ENCODE data around the gene FBXO41.

FBXO41 gene

DNA sequence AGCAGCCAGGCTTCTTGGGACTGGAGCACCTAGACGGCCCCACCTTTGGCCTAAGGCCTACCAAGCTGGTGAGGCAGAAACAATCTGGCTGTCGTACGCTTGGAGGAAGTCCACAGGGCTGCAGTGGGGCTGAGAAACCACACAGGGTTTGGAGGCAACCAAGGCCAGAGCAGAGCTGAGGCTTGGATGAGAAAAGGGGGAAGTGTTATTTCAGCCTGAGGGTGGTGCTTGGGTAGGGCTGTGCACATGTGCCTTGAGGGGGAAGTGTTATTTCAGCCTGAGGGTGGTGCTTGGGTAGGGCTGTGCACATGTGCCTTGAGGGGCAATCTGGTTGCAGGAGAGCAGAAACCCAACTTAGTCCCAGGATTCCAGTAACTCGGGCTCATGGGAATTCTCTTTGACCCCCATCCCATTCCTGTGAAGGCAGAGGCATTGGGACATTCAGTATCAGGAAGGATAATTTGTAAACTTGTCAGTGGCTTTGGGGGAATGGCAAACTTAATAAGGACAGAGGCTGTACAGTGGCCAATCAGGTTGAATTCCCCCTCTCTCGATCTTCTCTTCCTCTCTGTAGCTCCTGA, 971 bp upstream of the FBXO41 start:
- DNase-seq: no peak
- in situ Hi-C loops (cut with HindIII; ENCODE audit: low pct_ligation_motif_present, low sequenced_read_pairs): no loop called here
- Histone ChIP-seq H3K36me3 (replicated peaks) (no peaks in the 10 kb centered on the region), H3K27ac (no peak overlapping the region), H3K27me3 (replicated peaks) (peaks cover 6% of the 10 kb centered on the region), H3K4me3 (ENCODE audit: low read depth, low read length) (no peak overlapping the region)
- no peak for TF ChIP-seq CTCF (IDR thresholded peaks at IDR 0.05; ENCODE audit: low read depth, low read length, missing control alignments)

- Histone ChIP-seq H3K27ac (no peak overlapping the region), H3K36me3 (replicated peaks) (no peaks in the 10 kb centered on the region), H3K27me3 (replicated peaks) (peaks cover 4% of the 10 kb centered on the region), H3K4me3 (ENCODE audit: low read depth, low read length) (peak overlapping the region; percentile 62)
- TF ChIP-seq CTCF (IDR thresholded peaks at IDR 0.05; ENCODE audit: low read depth, low read length, missing control alignments): no peak
- no peak for DNase-seq
- in situ Hi-C loops (cut with HindIII; ENCODE audit: low pct_ligation_motif_present, low sequenced_read_pairs): no loop called here
Measured at GRCh38 chr2:73283545-73284295, 558 bp downstream of the FBXO41 start.

- no peak overlapping the region for H3K27ac ChIP-seq
- peak overlapping the region; percentile 62 for H3K4me3 ChIP-seq (ENCODE audit: low read depth, low read length)
- no peak for DNase-seq
- no peaks in the 10 kb centered on the region for H3K36me3 ChIP-seq (replicated peaks)
- in situ Hi-C loops (cut with HindIII; ENCODE audit: low pct_ligation_motif_present, low sequenced_read_pairs): no loop called here
- H3K27me3 ChIP-seq (replicated peaks): peaks cover 4% of the 10 kb centered on the region
- TF ChIP-seq CTCF (IDR thresholded peaks at IDR 0.05; ENCODE audit: low read depth, low read length, missing control alignments): no peak
Measured at GRCh38 chr2:73282924-73283544, 1.2 kb downstream of the FBXO41 start.

- Histone ChIP-seq H3K4me3 (ENCODE audit: low read depth, low read length) (no peak overlapping the region), H3K27me3 (replicated peaks) (peaks cover 4% of the 10 kb centered on the region), H3K27ac (no peak overlapping the region), H3K36me3 (replicated peaks) (no peaks in the 10 kb centered on the region)
- no peak for TF ChIP-seq CTCF (IDR thresholded peaks at IDR 0.05; ENCODE audit: low read depth, low read length, missing control alignments)
- in situ Hi-C loops (cut with HindIII; ENCODE audit: low pct_ligation_motif_present, low sequenced_read_pairs): no loop called here
- no peak for DNase-seq
Measured at GRCh38 chr2:73281244-73281643, 3.0 kb downstream of the FBXO41 start.

- in situ Hi-C loops (cut with HindIII; ENCODE audit: low pct_ligation_motif_present, low sequenced_read_pairs): no loop called here
- peaks cover 2% of the 10 kb centered on the region for H3K27me3 ChIP-seq (replicated peaks)
- H3K36me3 ChIP-seq (replicated peaks): no peaks in the 10 kb centered on the region
- no peak overlapping the region for H3K4me3 ChIP-seq (ENCODE audit: low read depth, low read length)
- TF ChIP-seq CTCF (IDR thresholded peaks at IDR 0.05; ENCODE audit: low read depth, low read length, missing control alignments): no peak
- no peak overlapping the region for H3K27ac ChIP-seq
- no peak for DNase-seq
Measured at GRCh38 chr2:73279852-73280251, 4.4 kb downstream of the FBXO41 start.
